ENCODE measurements around the gene MRPL3. TPM values are rescaled to one million over a fixed set of nuclear protein-coding genes. Genes with fewer than 3 reads are reported as not detected.

The MRPL3 gene
- total and polyA plus RNA-seq, 10 of the 15 experiments (the other 5 are each of a cell fraction or from before 2014, with no cell fraction given) = 91.6 to 307 (median 198) TPM

DNA sequence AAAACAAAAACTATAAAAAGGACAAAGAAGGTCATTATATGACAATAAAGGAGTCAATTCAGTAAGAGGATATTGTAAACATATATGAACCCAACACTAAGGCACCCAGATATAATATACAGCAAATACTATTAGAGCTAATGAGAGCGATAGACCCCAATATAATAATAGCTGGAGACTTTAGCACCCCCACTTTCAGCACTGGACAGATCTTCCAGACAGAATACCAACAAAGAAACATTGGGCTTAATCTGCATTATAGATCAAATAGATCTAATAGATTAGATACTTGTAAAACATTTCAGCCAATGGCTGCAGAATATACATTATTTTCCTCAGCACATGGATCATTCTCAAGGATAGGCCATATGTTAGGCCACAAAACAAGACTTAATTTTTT lies 67.8 kb downstream of the MRPL3 start:
- H3K4me2 ChIP-seq (ENCODE audit: control insufficient read depth, insufficient read depth) = no peak overlapping the region
- H3K9ac ChIP-seq (ENCODE audit: control insufficient read depth, insufficient read depth, low read length) = no peak overlapping the region
- DNase-seq (ENCODE audit: low read depth, low spot score) = no peak
- no peaks in the 10 kb centered on the region for H3K27me3 ChIP-seq (replicated peaks in 1 of 2; ENCODE audit: control insufficient read depth in 2 of 2, insufficient read depth in 2 of 2, low read length in 1 of 2)
- ChIA-PET POLR2A (no interaction called here), RAD21 (ENCODE audit: unreplicated experiment) (no interaction called here), CTCF (no interaction called here), SMC1A (ENCODE audit: uncharacterized antibody, unreplicated experiment) (no interaction called here)
- H2AFZ ChIP-seq (ENCODE audit: control insufficient read depth, low read depth, low read length) = no peak overlapping the region
- TF ChIP-seq, protein P1, sequence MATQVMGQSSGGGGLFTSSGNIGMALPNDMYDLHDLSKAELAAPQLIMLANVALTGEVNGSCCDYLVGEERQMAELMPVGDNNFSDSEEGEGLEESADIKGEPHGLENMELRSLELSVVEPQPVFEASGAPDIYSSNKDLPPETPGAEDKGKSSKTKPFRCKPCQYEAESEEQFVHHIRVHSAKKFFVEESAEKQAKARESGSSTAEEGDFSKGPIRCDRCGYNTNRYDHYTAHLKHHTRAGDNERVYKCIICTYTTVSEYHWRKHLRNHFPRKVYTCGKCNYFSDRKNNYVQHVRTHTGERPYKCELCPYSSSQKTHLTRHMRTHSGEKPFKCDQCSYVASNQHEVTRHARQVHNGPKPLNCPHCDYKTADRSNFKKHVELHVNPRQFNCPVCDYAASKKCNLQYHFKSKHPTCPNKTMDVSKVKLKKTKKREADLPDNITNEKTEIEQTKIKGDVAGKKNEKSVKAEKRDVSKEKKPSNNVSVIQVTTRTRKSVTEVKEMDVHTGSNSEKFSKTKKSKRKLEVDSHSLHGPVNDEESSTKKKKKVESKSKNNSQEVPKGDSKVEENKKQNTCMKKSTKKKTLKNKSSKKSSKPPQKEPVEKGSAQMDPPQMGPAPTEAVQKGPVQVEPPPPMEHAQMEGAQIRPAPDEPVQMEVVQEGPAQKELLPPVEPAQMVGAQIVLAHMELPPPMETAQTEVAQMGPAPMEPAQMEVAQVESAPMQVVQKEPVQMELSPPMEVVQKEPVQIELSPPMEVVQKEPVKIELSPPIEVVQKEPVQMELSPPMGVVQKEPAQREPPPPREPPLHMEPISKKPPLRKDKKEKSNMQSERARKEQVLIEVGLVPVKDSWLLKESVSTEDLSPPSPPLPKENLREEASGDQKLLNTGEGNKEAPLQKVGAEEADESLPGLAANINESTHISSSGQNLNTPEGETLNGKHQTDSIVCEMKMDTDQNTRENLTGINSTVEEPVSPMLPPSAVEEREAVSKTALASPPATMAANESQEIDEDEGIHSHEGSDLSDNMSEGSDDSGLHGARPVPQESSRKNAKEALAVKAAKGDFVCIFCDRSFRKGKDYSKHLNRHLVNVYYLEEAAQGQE (IDR thresholded peaks at IDR 0.05; ENCODE audit: low read depth, low read length) = peak; percentile 22; the same call in 1 of the 2 replicates
- TF ChIP-seq, protein P2, sequence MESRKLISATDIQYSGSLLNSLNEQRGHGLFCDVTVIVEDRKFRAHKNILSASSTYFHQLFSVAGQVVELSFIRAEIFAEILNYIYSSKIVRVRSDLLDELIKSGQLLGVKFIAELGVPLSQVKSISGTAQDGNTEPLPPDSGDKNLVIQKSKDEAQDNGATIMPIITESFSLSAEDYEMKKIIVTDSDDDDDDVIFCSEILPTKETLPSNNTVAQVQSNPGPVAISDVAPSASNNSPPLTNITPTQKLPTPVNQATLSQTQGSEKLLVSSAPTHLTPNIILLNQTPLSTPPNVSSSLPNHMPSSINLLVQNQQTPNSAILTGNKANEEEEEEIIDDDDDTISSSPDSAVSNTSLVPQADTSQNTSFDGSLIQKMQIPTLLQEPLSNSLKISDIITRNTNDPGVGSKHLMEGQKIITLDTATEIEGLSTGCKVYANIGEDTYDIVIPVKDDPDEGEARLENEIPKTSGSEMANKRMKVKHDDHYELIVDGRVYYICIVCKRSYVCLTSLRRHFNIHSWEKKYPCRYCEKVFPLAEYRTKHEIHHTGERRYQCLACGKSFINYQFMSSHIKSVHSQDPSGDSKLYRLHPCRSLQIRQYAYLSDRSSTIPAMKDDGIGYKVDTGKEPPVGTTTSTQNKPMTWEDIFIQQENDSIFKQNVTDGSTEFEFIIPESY (IDR thresholded peaks at IDR 0.05) = no peak
- H3K27ac ChIP-seq (ENCODE audit: control insufficient read depth, insufficient read depth) = no peak overlapping the region
- no TSS peak for BruUV-seq (replicated peaks)
- intact Hi-C loops (cut with micrococcal nuclease; ENCODE audit: unreplicated experiment) (no loop called here), in situ Hi-C loops (cut with MboI) (no loop called here)
- H3K4me1 ChIP-seq (ENCODE audit: control insufficient read depth, insufficient read depth, low read length) = no peaks in the 10 kb centered on the region
- 86% methylated on average over 1 of the region's 1 CpG for WGBS (ENCODE audit: insufficient coverage, insufficient replicate concordance, low lambda C conversion rate, missing lambda C conversion rate)
- no peak overlapping the region for H3K4me3 ChIP-seq
- H3K36me3 ChIP-seq (ENCODE audit: control insufficient read depth in 2 of 2, insufficient read depth in 2 of 2, low read length in 1 of 2) = no peaks in the 10 kb centered on the region
- FAIRE-seq = no peak
- no peaks in the 10 kb centered on the region for H4K20me1 ChIP-seq (ENCODE audit: control insufficient read depth, insufficient read depth)
- no peaks in the 10 kb centered on the region for H3K79me2 ChIP-seq (ENCODE audit: control insufficient read depth, insufficient read depth, low read length)
- no peak for ATAC-seq
- no peaks in the 10 kb centered on the region for H3K9me3 ChIP-seq (replicated peaks; ENCODE audit: control insufficient read depth, insufficient read depth, low read length)

Measured in GM12878 (cell line).